GM23248 (cell line): ENCODE measurements around the gene CDH4. TPM values are rescaled to one million over a fixed set of nuclear protein-coding genes. Genes with fewer than 3 reads are reported as not detected.

Experiments
- DNase-seq: peaks from one replicate; pipeline ENCODE4 v3.0.0-alpha.2; 2015
- H2AFZ ChIP-seq: fragments of 200-600 bp; sonication (generic); 2 replicates; pipeline ENCODE4 v1.6.1; 2016; ENCODE audit warnings: antibody characterized with exemption
- H3F3A ChIP-seq: fragments of 200-600 bp; sonication (generic); 2 replicates; pipeline ENCODE4 v1.6.1; 2016; ENCODE audit warnings: mild to moderate bottlenecking, antibody characterized with exemption, mixed run types; ENCODE audit not compliant: insufficient read depth
- H3K27ac ChIP-seq: fragments of 200-600 bp; sonication (generic); 2 replicates; pipeline ENCODE4 v1.5.1; 2016; ENCODE audit warnings: mild to moderate bottlenecking
- H3K27me3 ChIP-seq: fragments of 200-600 bp; sonication (generic); replicated peaks from 2 replicates; pipeline ENCODE4 v1.6.1; 2016; ENCODE audit warnings: mild to moderate bottlenecking; ENCODE audit not compliant: insufficient read depth
- H3K36me3 ChIP-seq: fragments of 200-600 bp; sonication (generic); 2 replicates; pipeline ENCODE4 v1.6.1; 2016; ENCODE audit warnings: low read depth, mild to moderate bottlenecking
- H3K4me1 ChIP-seq: fragments of 200-600 bp; sonication (generic); 2 replicates; pipeline ENCODE4 v1.6.1; 2016; ENCODE audit warnings: mild to moderate bottlenecking; ENCODE audit not compliant: insufficient read depth
- H3K4me2 ChIP-seq: fragments of 200-600 bp; sonication (generic); one replicate; pipeline ENCODE4 v1.6.1; 2016; ENCODE audit warnings: mild to moderate bottlenecking; ENCODE audit not compliant: unreplicated experiment
- H3K4me3 ChIP-seq: fragments of 200-600 bp; sonication (generic); 2 replicates; pipeline ENCODE4 v1.5.1; 2016; ENCODE audit warnings: mild to moderate bottlenecking
- H3K79me2 ChIP-seq: fragments of 200-600 bp; sonication (generic); 2 replicates; pipeline ENCODE4 v1.6.1; 2016; ENCODE audit warnings: mild to moderate bottlenecking; ENCODE audit not compliant: insufficient read depth
- H3K9ac ChIP-seq: fragments of 200-600 bp; sonication (generic); 2 replicates; pipeline ENCODE4 v1.6.1; 2016; ENCODE audit warnings: mild to moderate bottlenecking
- H3K9me2 ChIP-seq: fragments of 200-600 bp; sonication (generic); 2 replicates; pipeline ENCODE4 v1.6.1; 2016; ENCODE audit warnings: mixed run types, mild to moderate bottlenecking, moderate library complexity; ENCODE audit not compliant: insufficient read depth
- H3K9me3 ChIP-seq: fragments of 200-600 bp; sonication (generic); one replicate; pipeline ENCODE4 v1.6.1; 2017; ENCODE audit warnings: low read depth
- H4K20me1 ChIP-seq: fragments of 200-600 bp; sonication (generic); 2 replicates; pipeline ENCODE4 v1.6.0; 2016; ENCODE audit not compliant: insufficient read depth
- EZH2 ChIP-seq: fragments of 200-600 bp; sonication (generic); IDR thresholded peaks from 2 replicates; pipeline ENCODE4 v1.6.1; 2018; ENCODE audit warnings: antibody characterized with exemption, mild to moderate bottlenecking; ENCODE audit not compliant: insufficient read depth, poor library complexity, severe bottlenecking
- EZH2phosphoT487 ChIP-seq: fragments of 200-600 bp; sonication (generic); IDR thresholded peaks from 2 replicates; pipeline ENCODE4 v1.6.1; 2018; ENCODE audit warnings: antibody characterized with exemption, moderate library complexity, mild to moderate bottlenecking, low read depth; ENCODE audit not compliant: insufficient read depth
- WGBS, 2 experiments: methylation state at CpG; one replicate each; pipeline ENCODE4 v1.1.6; 2015 to 2017; ENCODE audit warnings: low lambda C conversion rate in 2 of 2, low coverage in 1 of 2; ENCODE audit errors: missing lambda C conversion rate in 2 of 2; 5-methylcytosine and 5-hydroxymethylcytosine counted together
- in situ Hi-C: fragments of 300-500 bp; cut with MboI; formaldehyde crosslinking; loops from 2 replicates; pipeline ENCODE4 v1.15.0; 2020
- polyA plus RNA-seq: library from polyadenylated mRNA; unstranded; fragments of >200 nt; fragmentation: Nextera tagmentation; extraction: Ambion mirVana; gene quantifications from 2 replicates; pipeline ENCODE4 v1.2.1, GENCODE V29; 2016
- total RNA-seq: library from RNA; depleted of rRNA; stranded (reverse); fragments of >200 nt; shearing (Covaris generic); gene quantifications from 2 replicates; pipeline ENCODE4 v1.2.3, GENCODE V29; 2014

CDH4 gene
- total and polyA plus RNA-seq, 2 experiments from 2014 or later = 1.1 to 3.9 TPM

- Histone ChIP-seq H3K27ac (no peak overlapping the region), H4K20me1 (no peaks in the 10 kb centered on the region), H3K4me2 (no peak overlapping the region), H3K36me3 (no peaks in the 10 kb centered on the region), H3F3A (no peaks in the 10 kb centered on the region), H3K9me3 (no peaks in the 10 kb centered on the region), H3K9ac (no peak overlapping the region), H2AFZ (no peak overlapping the region), H3K79me2 (no peaks in the 10 kb centered on the region), H3K4me3 (no peak overlapping the region), H3K27me3 (peaks cover 12% of the 10 kb centered on the region; the same call in 1 of the 2 replicates), H3K4me1 (no peaks in the 10 kb centered on the region), H3K9me2 (no peaks in the 10 kb centered on the region)
- DNase-seq = peak; percentile 60
- TF ChIP-seq EZH2phosphoT487 (no peak), EZH2 (no peak)
- in situ Hi-C loops = no loop called here
- 38 to 39% methylated on average over 31 to 35 of the region's 35 CpGs for WGBS, 2 experiments
Observed at GRCh38 chr20:61901392-61902220, 649.5 kb downstream of the CDH4 start.

GRCh38 chr20:61902221-61902869 is 650.3 kb downstream of the CDH4 start:
- in situ Hi-C loops = no loop called here
- H3K9me2 ChIP-seq = no peaks in the 10 kb centered on the region
- no peak overlapping the region for H2AFZ ChIP-seq
- no peak overlapping the region for H3K4me2 ChIP-seq
- no peaks in the 10 kb centered on the region for H4K20me1 ChIP-seq
- 75% methylated on average over 21 to 25 of the region's 27 CpGs for WGBS, 2 experiments
- H3K27me3 ChIP-seq = peaks cover 12% of the 10 kb centered on the region; the same call in 1 of the 2 replicates
- no peaks in the 10 kb centered on the region for H3K9me3 ChIP-seq
- no peaks in the 10 kb centered on the region for H3F3A ChIP-seq
- no peak overlapping the region for H3K4me3 ChIP-seq
- H3K4me1 ChIP-seq = no peaks in the 10 kb centered on the region
- H3K9ac ChIP-seq = no peak overlapping the region
- H3K27ac ChIP-seq = no peak overlapping the region
- TF ChIP-seq EZH2 = no peak
- TF ChIP-seq EZH2phosphoT487 = no peak
- H3K79me2 ChIP-seq = no peaks in the 10 kb centered on the region
- DNase-seq = no peak
- no peaks in the 10 kb centered on the region for H3K36me3 ChIP-seq

DNA sequence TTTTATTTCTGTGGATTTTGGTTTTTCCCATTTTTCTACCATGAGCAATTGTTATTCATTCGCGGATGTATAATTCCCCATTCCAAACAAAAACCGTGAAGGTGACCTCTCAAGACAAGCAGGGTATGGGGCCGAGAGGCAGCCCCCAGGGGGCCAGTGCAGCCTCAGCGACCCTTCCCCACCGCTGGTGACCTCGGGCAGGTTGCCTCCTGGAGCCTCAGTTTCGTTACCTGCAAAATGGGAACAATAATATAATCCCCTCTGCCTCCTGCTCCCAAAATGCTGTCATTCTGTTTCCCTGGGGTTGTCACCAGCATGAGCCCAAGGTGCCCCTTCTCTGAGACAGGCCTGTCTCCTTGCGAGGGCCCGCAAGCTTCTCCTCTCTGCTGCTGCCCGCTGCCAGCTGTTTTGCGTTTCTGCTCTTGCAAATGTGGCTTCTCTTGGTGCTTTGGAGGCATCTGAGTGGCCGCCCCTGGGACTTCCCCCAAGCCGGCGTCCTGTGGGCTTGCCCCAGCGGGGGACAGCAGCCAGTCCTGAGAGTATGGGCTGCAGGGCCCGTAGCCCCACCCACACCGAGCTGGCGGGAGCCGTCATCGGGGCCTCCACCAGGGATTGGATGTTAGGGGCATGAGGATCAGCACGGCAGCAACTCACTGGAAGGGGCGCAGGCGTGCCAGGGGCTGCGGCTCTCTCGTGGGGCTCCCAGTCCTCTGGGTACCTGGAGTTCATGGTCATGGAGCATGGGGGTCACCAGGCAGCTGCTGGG is 651.7 kb downstream of the CDH4 start:
- Histone ChIP-seq H3K9me2 (no peaks in the 10 kb centered on the region), H3K9me3 (no peaks in the 10 kb centered on the region), H3K4me2 (no peak overlapping the region), H3K9ac (no peak overlapping the region), H2AFZ (no peak overlapping the region), H3K27me3 (peaks cover 12% of the 10 kb centered on the region; the same call in 1 of the 2 replicates), H3K79me2 (no peaks in the 10 kb centered on the region), H3K4me1 (no peaks in the 10 kb centered on the region), H3F3A (no peaks in the 10 kb centered on the region), H3K27ac (no peak overlapping the region), H4K20me1 (no peaks in the 10 kb centered on the region), H3K36me3 (no peaks in the 10 kb centered on the region), H3K4me3 (no peak overlapping the region)
- in situ Hi-C loops = no loop called here
- no peak for DNase-seq
- no peak for TF ChIP-seq EZH2
- TF ChIP-seq EZH2phosphoT487 = no peak
- 53 to 55% methylated on average over 25 of the region's 26 CpGs for WGBS, 2 experiments

- 51 to 64% methylated on average over 14 of the region's 14 CpGs for WGBS, 2 experiments
- no peaks in the 10 kb centered on the region for H3K4me1 ChIP-seq
- H3K9me3 ChIP-seq = no peaks in the 10 kb centered on the region
- H3K27ac ChIP-seq = no peak overlapping the region
- no peak overlapping the region for H3K9ac ChIP-seq
- TF ChIP-seq EZH2 = no peak
- TF ChIP-seq EZH2phosphoT487 = no peak
- in situ Hi-C loops = no loop called here
- no peak for DNase-seq
- H3F3A ChIP-seq = no peaks in the 10 kb centered on the region
- H2AFZ ChIP-seq = no peak overlapping the region
- H3K27me3 ChIP-seq = peaks cover 6% of the 10 kb centered on the region; the same call in 1 of the 2 replicates
- H3K4me2 ChIP-seq = no peak overlapping the region
- H3K36me3 ChIP-seq = no peaks in the 10 kb centered on the region
- H3K9me2 ChIP-seq = no peaks in the 10 kb centered on the region
- H3K4me3 ChIP-seq = no peak overlapping the region
- no peaks in the 10 kb centered on the region for H3K79me2 ChIP-seq
- no peaks in the 10 kb centered on the region for H4K20me1 ChIP-seq
Observed at GRCh38 chr20:61904456-61904855, 652.4 kb downstream of the CDH4 start.
